Activated naive CD8-positive, alpha-beta T cell treated with anti-CD3 and anti-CD28 coated beads, Interleukin-2, amount 10 ng/mL, durations not matched to agents 7 days and 5 days (primary cell): ENCODE results near the gene INAVA. TPM values are rescaled to one million over a fixed set of nuclear protein-coding genes. Genes with fewer than 3 reads are reported as not detected.
A peak's percentile ranks its signal among the peaks of the same experiment; 100 is the strongest.

Experiments used
- ATAC-seq: fragments of 150-1000 bp; cut with Tn5 transposase; one replicate; pipeline ENCODE4 v1.10.0; 2021; ENCODE audit warnings: low read depth, moderate library complexity
- POLR2A ChIA-PET: fragments of 350-600 bp; sonication (Branson Sonifier 250); formaldehyde crosslinking; loops from one replicate; lab custom pipeline; 2021; ENCODE audit warnings: antibody characterized with exemption; lab: Charles Lee
- DNase-seq: peaks from one replicate; pipeline ENCODE4 v3.0.0; 2021
- H3K27ac Mint-ChIP-seq: one replicate; pipeline ENCODE4 v1.8.0; 2022; ENCODE audit warnings: mild to moderate bottlenecking, mixed read lengths
- H3K27me3 Mint-ChIP-seq: one replicate; pipeline ENCODE4 v1.8.0; 2022; ENCODE audit warnings: mild to moderate bottlenecking, moderate library complexity, mixed read lengths
- H3K36me3 Mint-ChIP-seq: one replicate; pipeline ENCODE4 v1.8.0; 2021; ENCODE audit warnings: mild to moderate bottlenecking, mixed read lengths
- H3K4me1 Mint-ChIP-seq: one replicate; pipeline ENCODE4 v1.8.0; 2021; ENCODE audit warnings: mixed read lengths
- H3K4me3 Mint-ChIP-seq: one replicate; pipeline ENCODE4 v1.8.0; 2022; ENCODE audit warnings: mild to moderate bottlenecking, moderate library complexity, mixed read lengths
- H3K9me3 Mint-ChIP-seq: one replicate; pipeline ENCODE4 v1.8.0; 2021; ENCODE audit warnings: mixed read lengths
- total RNA-seq, 2 experiments: library from RNA; stranded (reverse); gene quantifications; one replicate each; pipeline ENCODE4 v1.2.3, GENCODE V29; 2021

INAVA gene
- total RNA-seq, 2 experiments from 2014 or later = 0.14 to 0.25 TPM

- DNase-seq = no peak
- Mint-ChIP-seq H3K27ac (no peak overlapping the region), H3K4me1 (peaks cover 22% of the 10 kb centered on the region), H3K4me3 (no peak overlapping the region), H3K27me3 (peaks cover 26% of the 10 kb centered on the region), H3K36me3 (no peaks in the 10 kb centered on the region), H3K9me3 (no peaks in the 10 kb centered on the region)
- POLR2A ChIA-PET = no interaction called here
- ATAC-seq = no peak
Observed at GRCh38 chr1:200869376-200869752, 25.3 kb upstream of the INAVA start.

GRCh38 chr1:200869753-200870391, 24.8 kb upstream of the INAVA start:
- Mint-ChIP-seq H3K36me3 (no peaks in the 10 kb centered on the region), H3K4me3 (no peak overlapping the region)

GRCh38 chr1:200872446-200873115, 22.1 kb upstream of the INAVA start, which contains the start of gene GPR25:
GPR25 (plus strand) TSS chr1:200872981; CDS start chr1:200873038, 57 bp downstream.
- H3K4me1 Mint-ChIP-seq = peaks cover 4% of the 10 kb centered on the region
- POLR2A ChIA-PET = no interaction called here
- H3K4me3 Mint-ChIP-seq = peak within 1 kb of the TSS; percentile 59
- ATAC-seq (no peak), DNase-seq (no peak)
- peaks cover 56% of the 10 kb centered on the region for H3K27me3 Mint-ChIP-seq
- peaks cover 2% of the 10 kb centered on the region for H3K36me3 Mint-ChIP-seq
- no peak within 1 kb of the TSS for H3K27ac Mint-ChIP-seq
- H3K9me3 Mint-ChIP-seq = no peaks in the 10 kb centered on the region

More at GRCh38 chr1:200869753-200870391, 24.8 kb upstream of the INAVA start:
- H3K27me3 Mint-ChIP-seq = peaks cover 31% of the 10 kb centered on the region
- no peaks in the 10 kb centered on the region for H3K9me3 Mint-ChIP-seq
- no peak for ATAC-seq
- no peak overlapping the region for H3K27ac Mint-ChIP-seq
- peaks cover 21% of the 10 kb centered on the region for H3K4me1 Mint-ChIP-seq
- no peak for DNase-seq
- POLR2A ChIA-PET = no interaction called here

- Mint-ChIP-seq H3K27ac (no peak overlapping the region), H3K4me3 (no peak overlapping the region), H3K9me3 (no peaks in the 10 kb centered on the region), H3K4me1 (peaks cover 7% of the 10 kb centered on the region), H3K36me3 (peaks cover 2% of the 10 kb centered on the region), H3K27me3 (peaks cover 58% of the 10 kb centered on the region)
- POLR2A ChIA-PET = no interaction called here
- DNase-seq (no peak), ATAC-seq (no peak)
Observed at GRCh38 chr1:200873116-200873670, 21.5 kb upstream of the INAVA start.

- no peak overlapping the region for H3K27ac Mint-ChIP-seq
- H3K27me3 Mint-ChIP-seq = peaks cover 58% of the 10 kb centered on the region
- DNase-seq = no peak
- H3K36me3 Mint-ChIP-seq = peaks cover 2% of the 10 kb centered on the region
- H3K4me3 Mint-ChIP-seq = peak overlapping the region; percentile 59
- H3K4me1 Mint-ChIP-seq = peaks cover 12% of the 10 kb centered on the region
- H3K9me3 Mint-ChIP-seq = no peaks in the 10 kb centered on the region
- POLR2A ChIA-PET = no interaction called here
- no peak for ATAC-seq
Observed at GRCh38 chr1:200873671-200874397, 20.9 kb upstream of the INAVA start.

GRCh38 chr1:200874694-200875093, 20.0 kb upstream of the INAVA start:
- ATAC-seq (no peak), DNase-seq (no peak)
- POLR2A ChIA-PET = no interaction called here
- peaks cover 58% of the 10 kb centered on the region for H3K27me3 Mint-ChIP-seq
- H3K27ac Mint-ChIP-seq = no peak overlapping the region
- H3K4me3 Mint-ChIP-seq = no peak overlapping the region
- H3K36me3 Mint-ChIP-seq = peaks cover 2% of the 10 kb centered on the region
- H3K9me3 Mint-ChIP-seq = no peaks in the 10 kb centered on the region
- peaks cover 12% of the 10 kb centered on the region for H3K4me1 Mint-ChIP-seq

- peaks cover 12% of the 10 kb centered on the region for H3K4me1 Mint-ChIP-seq
- POLR2A ChIA-PET = no interaction called here
Observed at GRCh38 chr1:200875416-200875815, 19.3 kb upstream of the INAVA start.

GRCh38 chr1:200877010-200877409, 17.7 kb upstream of the INAVA start:
- Mint-ChIP-seq H3K4me1 (peaks cover 12% of the 10 kb centered on the region), H3K27ac (no peak overlapping the region), H3K27me3 (peaks cover 56% of the 10 kb centered on the region), H3K36me3 (peaks cover 2% of the 10 kb centered on the region), H3K4me3 (no peak overlapping the region), H3K9me3 (no peaks in the 10 kb centered on the region)
- ATAC-seq (no peak), DNase-seq (no peak)
- POLR2A ChIA-PET = no interaction called here

More at GRCh38 chr1:200875416-200875815, 19.3 kb upstream of the INAVA start:
- H3K9me3 Mint-ChIP-seq = no peaks in the 10 kb centered on the region
- DNase-seq (no peak), ATAC-seq (no peak)
- H3K4me3 Mint-ChIP-seq = no peak overlapping the region
- H3K27me3 Mint-ChIP-seq = peaks cover 53% of the 10 kb centered on the region
- H3K36me3 Mint-ChIP-seq = peaks cover 2% of the 10 kb centered on the region
- H3K27ac Mint-ChIP-seq = no peak overlapping the region

GRCh38 chr1:200877839-200878551, 16.7 kb upstream of the INAVA start:
- H3K4me1 Mint-ChIP-seq = peaks cover 12% of the 10 kb centered on the region
- H3K9me3 Mint-ChIP-seq = no peaks in the 10 kb centered on the region
- H3K4me3 Mint-ChIP-seq = no peak overlapping the region
- peak; percentile 75 for ATAC-seq
- POLR2A ChIA-PET = interaction anchor here (1.3 kb wide), 1 partner anchor 12 kb away, joined by 3 read pairs; no protein-coding TSS in a partner anchor
- DNase-seq = no peak
- peaks cover 50% of the 10 kb centered on the region for H3K27me3 Mint-ChIP-seq
- H3K27ac Mint-ChIP-seq = no peak overlapping the region
- peaks cover 2% of the 10 kb centered on the region for H3K36me3 Mint-ChIP-seq

- POLR2A ChIA-PET = no interaction called here
- peaks cover 35% of the 10 kb centered on the region for H3K27me3 Mint-ChIP-seq
- DNase-seq (no peak), ATAC-seq (no peak)
- H3K4me3 Mint-ChIP-seq = no peak overlapping the region
- peaks cover 12% of the 10 kb centered on the region for H3K4me1 Mint-ChIP-seq
- H3K36me3 Mint-ChIP-seq = peaks cover 2% of the 10 kb centered on the region
- no peak overlapping the region for H3K27ac Mint-ChIP-seq
- H3K9me3 Mint-ChIP-seq = no peaks in the 10 kb centered on the region
Observed at GRCh38 chr1:200880212-200880611, 14.5 kb upstream of the INAVA start.

- no peaks in the 10 kb centered on the region for H3K9me3 Mint-ChIP-seq
- peaks cover 26% of the 10 kb centered on the region for H3K4me1 Mint-ChIP-seq
- POLR2A ChIA-PET = no interaction called here
- H3K27me3 Mint-ChIP-seq = peaks cover 11% of the 10 kb centered on the region
- no peak overlapping the region for H3K27ac Mint-ChIP-seq
- ATAC-seq = no peak
- DNase-seq = peak; percentile 4
- H3K36me3 Mint-ChIP-seq = no peaks in the 10 kb centered on the region
- H3K4me3 Mint-ChIP-seq = no peak overlapping the region
Observed at GRCh38 chr1:200883118-200883517, 11.6 kb upstream of the INAVA start.

- Mint-ChIP-seq H3K36me3 (peaks cover 4% of the 10 kb centered on the region), H3K9me3 (no peaks in the 10 kb centered on the region), H3K27ac (no peak overlapping the region), H3K4me1 (peaks cover 46% of the 10 kb centered on the region), H3K27me3 (peaks cover 17% of the 10 kb centered on the region), H3K4me3 (no peak overlapping the region)
- POLR2A ChIA-PET = no interaction called here
- DNase-seq (no peak), ATAC-seq (no peak)
Observed at GRCh38 chr1:200885623-200886402, 8.9 kb upstream of the INAVA start.
